HCT116 (cell line): ENCODE data around the gene FFAR3. TPM values are rescaled to one million over a fixed set of nuclear protein-coding genes. Genes with fewer than 3 reads are reported as not detected.

ENCODE experiments used
- ATAC-seq: fragments of 200-7000 bp; cut with Tn5 transposase; 2 replicates; pipeline ENCODE4 v1.9.1; 2020; ENCODE audit warnings: mild to moderate bottlenecking, moderate library complexity
- BruUV-seq: library from RNA; stranded (reverse); fragments of 400-500 nt; replicated peaks from 2 replicates; lab custom pipeline; 2021; lab: Mats Ljungman, UMichigan
- CTCF ChIA-PET: fragments of 300-600 bp; sonication (Branson Sonifier 250); formaldehyde crosslinking; loops from one replicate; lab custom pipeline; 2021; ENCODE audit warnings: antibody characterized with exemption; lab: Charles Lee
- POLR2A ChIA-PET: fragments of 300-600, 350-600 bp; sonication (Branson Sonifier 250); formaldehyde crosslinking; loops from one replicate; lab custom pipeline; 2021; ENCODE audit warnings: antibody characterized with exemption; lab: Charles Lee
- RAD21 ChIA-PET, 2 experiments: fragments of 300-600 bp; sonication (Branson Sonifier 250); formaldehyde crosslinking; loops; one replicate each; lab custom pipeline; 2023; ENCODE audit warnings: low total read pairs in 2 of 2; ENCODE audit not compliant: uncharacterized antibody in 2 of 2, unreplicated experiment in 2 of 2, low non-redundant PET in 1 of 2; lab: Charles Lee
- DNase-seq: peaks from one replicate; pipeline ENCODE4 v3.0.0-alpha.2; 2010; ENCODE audit warnings: low read depth, low spot score
- H2AFZ ChIP-seq: fragments of 200-600 bp; shearing (Covaris generic), sonication (generic); 2 replicates; pipeline ENCODE4 v1.6.1; 2017; ENCODE audit warnings: low read depth, mixed run types, mixed read lengths, antibody characterized with exemption, low read length; ENCODE audit not compliant: poor library complexity, severe bottlenecking
- H3K27ac ChIP-seq: 2 replicates; pipeline ENCODE4 v1.5.1; 2012; ENCODE audit warnings: low read depth, low read length
- H3K27me3 ChIP-seq: fragments of 200-600 bp; sonication (generic); 2 replicates; pipeline ENCODE4 v1.6.1; 2016; ENCODE audit warnings: mixed run types, low read length, mixed read lengths; ENCODE audit not compliant: insufficient read depth
- H3K36me3 ChIP-seq, 2 experiments: fragments of 200-500 bp in 1 of 2; fragments of 200-600 bp in 1 of 2; sonication (Bioruptor generic) in 1 of 2; sonication (generic) in 1 of 2; 2 replicates each; pipeline versions ENCODE4 v1.5.1 to v1.6.1; 2014 to 2016; ENCODE audit warnings: low read length in 2 of 2, inconsistent platforms in 1 of 2, mixed read lengths in 1 of 2, mixed run types in 1 of 2; ENCODE audit not compliant: insufficient read depth in 2 of 2, control insufficient read depth in 1 of 2
- H3K4me1 ChIP-seq, 2 experiments: fragments of 200-600 bp in 1 of 2; sonication (generic) in 1 of 2; 2 replicates each; pipeline versions ENCODE4 v1.5.1 to v1.6.1; 2012 to 2017; ENCODE audit warnings: low read length in 2 of 2, inconsistent platforms in 1 of 2, mild to moderate bottlenecking in 1 of 2, mixed read lengths in 1 of 2, mixed run types in 1 of 2, moderate library complexity in 1 of 2; ENCODE audit not compliant: insufficient read depth in 2 of 2, control insufficient read depth in 1 of 2
- H3K4me2 ChIP-seq: fragments of 200-600 bp; sonication (generic); 2 replicates; pipeline ENCODE4 v1.6.1; 2017; ENCODE audit warnings: mixed run types, low read length, mixed read lengths
- H3K4me3 ChIP-seq, 2 experiments: fragments of 200-600 bp in 1 of 2; sonication (generic) in 1 of 2; replicated peaks in 1 of 2; 2 replicates each; pipeline ENCODE4 v1.5.1; 2011 to 2016; ENCODE audit warnings: low read length in 2 of 2, control low read depth in 1 of 2, low read depth in 1 of 2, mild to moderate bottlenecking in 1 of 2, mixed read lengths in 1 of 2, mixed run types in 1 of 2
- H3K79me2 ChIP-seq: fragments of 200-600 bp; sonication (generic); 2 replicates; pipeline ENCODE4 v1.6.1; 2017; ENCODE audit warnings: mild to moderate bottlenecking, mixed run types, low read length, moderate library complexity, mixed read lengths; ENCODE audit not compliant: insufficient read depth
- H3K9ac ChIP-seq: fragments of 200-600 bp; sonication (generic); 2 replicates; pipeline ENCODE4 v1.6.1; 2016; ENCODE audit warnings: low read length, mixed read lengths
- H3K9me2 ChIP-seq: fragments of 200-600 bp; sonication (generic), shearing (Covaris generic); 2 replicates; pipeline ENCODE4 v1.6.1; 2017; ENCODE audit warnings: mixed run types, mild to moderate bottlenecking, moderate library complexity; ENCODE audit not compliant: insufficient read depth
- H3K9me3 ChIP-seq, 2 experiments: fragments of 200-500 bp in 1 of 2; fragments of 200-600 bp in 1 of 2; sonication (Bioruptor generic) in 1 of 2; sonication (generic) in 1 of 2; 2 replicates each; pipeline ENCODE4 v1.6.1; 2014 to 2017; ENCODE audit warnings: low read length in 2 of 2, mixed read lengths in 2 of 2, inconsistent platforms in 1 of 2, low read depth in 1 of 2, mild to moderate bottlenecking in 1 of 2, mixed run types in 1 of 2, moderate library complexity in 1 of 2; ENCODE audit not compliant: control insufficient read depth in 1 of 2, insufficient read depth in 1 of 2
- H4K20me1 ChIP-seq: fragments of 200-600 bp; sonication (generic), shearing (Covaris generic); 2 replicates; pipeline ENCODE4 v1.6.1; 2017; ENCODE audit warnings: mixed run types, mild to moderate bottlenecking, moderate library complexity; ENCODE audit not compliant: insufficient read depth
- CTCF ChIP-seq, 3 experiments: fragments of 200-600 bp in 1 of 3; sonication (generic) in 1 of 3; IDR thresholded peaks in 2 of 3; conservative IDR thresholded peaks in 1 of 3; 2 replicates each; pipeline ENCODE4 v1.5.1; 2012 to 2017; ENCODE audit warnings: low read depth in 2 of 3, low read length in 2 of 3, antibody characterized with exemption in 1 of 3, borderline replicate concordance in 1 of 3, control low read depth in 1 of 3, mild to moderate bottlenecking in 1 of 3, mixed read lengths in 1 of 3, mixed run types in 1 of 3, moderate library complexity in 1 of 3; ENCODE audit not compliant: insufficient read depth in 1 of 3
- ELF1 ChIP-seq: IDR thresholded peaks from 2 replicates; pipeline ENCODE4 v1.6.1; 2012; ENCODE audit warnings: low read depth, borderline replicate concordance
- POLR2A ChIP-seq: IDR thresholded peaks from 2 replicates; pipeline ENCODE4 v1.7.0; 2011; ENCODE audit warnings: borderline replicate concordance; ENCODE audit not compliant: insufficient read depth, insufficient read length; ENCODE audit errors: extremely low read depth
- POLR2AphosphoS5 ChIP-seq: IDR thresholded peaks from 2 replicates; pipeline ENCODE4 v1.6.1; 2011; ENCODE audit warnings: mild to moderate bottlenecking, low read depth, low read length, moderate library complexity
- RAD21 ChIP-seq: IDR thresholded peaks from 2 replicates; pipeline ENCODE4 v1.6.1; 2012; ENCODE audit warnings: low read depth, mild to moderate bottlenecking
- SIN3A ChIP-seq: IDR thresholded peaks from 2 replicates; pipeline ENCODE4 v1.6.1; 2012; ENCODE audit warnings: low read depth
- SP1 ChIP-seq: IDR thresholded peaks from 2 replicates; pipeline ENCODE4 v1.6.1; 2012; ENCODE audit warnings: low read depth
- YY1 ChIP-seq: IDR thresholded peaks from 2 replicates; pipeline ENCODE4 v1.6.1; 2011; ENCODE audit warnings: low read length, low read depth, moderate library complexity, mild to moderate bottlenecking; ENCODE audit not compliant: insufficient replicate concordance; ENCODE audit errors: extremely low read depth
- ZNF274 ChIP-seq: fragments of 200-500 bp; sonication (Bioruptor generic); IDR thresholded peaks from 2 replicates; pipeline ENCODE4 v1.6.1; 2014; ENCODE audit warnings: mild to moderate bottlenecking, low read depth, low read length, inconsistent platforms
- intact Hi-C: fragments of 100-400 bp; cut with micrococcal nuclease; formaldehyde crosslinking; loops from 2 replicates; pipeline ENCODE4 v1.10.0; 2022
- total RNA-seq: library from RNA; stranded (reverse); gene quantifications from one replicate; pipeline ENCODE4 v1.2.1, GENCODE V29; 2021; ENCODE audit not compliant: unreplicated experiment

FFAR3 gene
- total RNA-seq, 1 experiment from 2014 or later, result not detected

DNA sequence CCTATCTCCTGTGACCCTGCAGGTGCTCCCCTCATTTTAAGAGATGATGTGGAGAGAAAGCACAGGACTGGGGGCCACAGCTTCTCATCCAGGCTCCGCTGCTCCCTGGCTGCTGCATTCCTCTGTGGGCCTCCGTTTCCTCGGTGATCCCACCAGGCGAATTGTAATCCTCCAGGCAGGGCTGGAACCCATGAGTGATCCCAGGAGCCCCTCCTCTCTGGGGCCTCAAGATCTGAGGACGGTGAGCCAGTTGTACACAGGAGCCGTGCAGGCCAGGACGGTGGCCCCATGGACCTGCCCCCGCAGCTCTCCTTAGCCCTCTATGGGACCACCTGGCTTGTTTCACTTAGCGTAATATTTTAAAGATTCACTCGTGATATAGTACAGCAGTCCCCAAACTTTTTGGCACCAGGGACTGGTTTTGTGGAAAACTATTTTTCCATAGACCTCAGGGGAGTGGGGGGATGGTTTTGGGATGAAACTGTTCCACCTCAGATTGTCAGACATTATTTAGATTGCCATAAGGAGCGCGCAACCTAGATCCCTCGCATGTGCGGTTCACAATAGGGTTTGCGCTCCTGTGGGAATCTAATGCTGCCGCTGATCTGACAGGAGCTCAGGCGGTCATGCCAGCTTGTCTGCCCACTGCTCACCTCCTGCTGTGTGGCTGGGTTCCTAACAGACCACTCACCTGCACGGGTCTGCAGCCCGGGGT lies 5.6 kb downstream of the FFAR3 start:
- Histone ChIP-seq H4K20me1 (no peaks in the 10 kb centered on the region), H3K79me2 (no peaks in the 10 kb centered on the region), H3K27ac (no peak overlapping the region), H3K9me2 (no peaks in the 10 kb centered on the region), H3K4me1 (no peaks in the 10 kb centered on the region), H3K4me2 (no peak overlapping the region), H2AFZ (no peak overlapping the region), H3K9me3 (no peaks in the 10 kb centered on the region), H3K36me3 (no peaks in the 10 kb centered on the region), H3K27me3 (peaks cover 3% of the 10 kb centered on the region), H3K4me3 (no peak overlapping the region), H3K9ac (no peak overlapping the region)
- DNase-seq, result no peak
- no TSS peak for BruUV-seq
- TF ChIP-seq YY1 (no peak), ELF1 (no peak), ZNF274 (no peak), CTCF (IDR thresholded peaks at IDR 0.05 in 2 of 3, conservative IDR thresholded peaks at IDR 0.05 in 1 of 3; ENCODE audit: borderline replicate concordance in 1 of 3, insufficient read depth in 1 of 3, low read depth in 2 of 3, low read length in 2 of 3) (no peak), SIN3A (no peak), RAD21 (no peak)
- ChIA-PET RAD21 (no interaction called here), POLR2A (no interaction called here), CTCF (no interaction called here)
- ATAC-seq, result no peak
- intact Hi-C loops, result no loop called here

DNA sequence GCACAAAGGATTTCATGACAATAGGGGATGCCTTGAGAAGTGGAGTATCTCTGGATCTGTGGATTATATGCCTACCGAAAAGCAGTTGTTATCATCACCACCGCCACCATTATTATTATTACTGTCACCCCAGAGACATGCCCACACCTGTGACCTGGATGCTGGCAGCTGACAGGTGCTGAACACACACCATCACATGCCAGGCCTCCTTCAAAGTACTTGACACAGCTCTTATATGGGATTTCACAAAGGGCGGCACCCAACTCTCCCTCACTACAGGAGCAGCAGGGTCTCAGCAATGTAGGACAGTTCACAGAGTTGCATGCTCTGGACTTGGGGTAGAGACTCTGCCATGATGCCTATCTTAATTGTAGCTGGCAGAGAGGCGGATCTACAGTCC lies 7.0 kb downstream of the FFAR3 start:
- POLR2A ChIA-PET, result no interaction called here
- H3K27me3 ChIP-seq, result peaks cover 3% of the 10 kb centered on the region
- CTCF ChIA-PET, result no interaction called here
- H3K27ac ChIP-seq, result no peak overlapping the region
- no peaks in the 10 kb centered on the region for H3K4me1 ChIP-seq
- intact Hi-C loops, result no loop called here
- H3K4me2 ChIP-seq, result no peak overlapping the region
- H3K9ac ChIP-seq, result no peak overlapping the region
- no peak overlapping the region for H2AFZ ChIP-seq
- RAD21 ChIA-PET, result no interaction called here
- no peaks in the 10 kb centered on the region for H3K36me3 ChIP-seq
- no peaks in the 10 kb centered on the region for H3K9me3 ChIP-seq
- H4K20me1 ChIP-seq, result no peaks in the 10 kb centered on the region
- no peak for ATAC-seq
- no TSS peak for BruUV-seq
- no peaks in the 10 kb centered on the region for H3K9me2 ChIP-seq
- DNase-seq, result no peak
- TF ChIP-seq SIN3A, result no peak
- TF ChIP-seq SP1, result no peak
- TF ChIP-seq POLR2AphosphoS5, result no peak
- TF ChIP-seq ZNF274, result no peak
- TF ChIP-seq POLR2A, result no peak
- TF ChIP-seq CTCF (IDR thresholded peaks at IDR 0.05 in 2 of 3, conservative IDR thresholded peaks at IDR 0.05 in 1 of 3; ENCODE audit: borderline replicate concordance in 1 of 3, insufficient read depth in 1 of 3, low read depth in 2 of 3, low read length in 2 of 3), result no peak
- TF ChIP-seq, all 23 proteins: peak for 0
- Histone ChIP-seq H3K4me3 (no peak overlapping the region), H3K79me2 (no peaks in the 10 kb centered on the region)
